ENCODE data around the gene GNB1L. TPM values are rescaled to one million over a fixed set of nuclear protein-coding genes. Genes with fewer than 3 reads are reported as not detected.

GNB1L gene
- total and polyA plus RNA-seq, 9 of the 15 experiments (the other 6 are each of a cell fraction or from before 2014, with no cell fraction given), result 0.56 to 50.5 (median 10.2) TPM

- TF ChIP-seq, protein P1, sequence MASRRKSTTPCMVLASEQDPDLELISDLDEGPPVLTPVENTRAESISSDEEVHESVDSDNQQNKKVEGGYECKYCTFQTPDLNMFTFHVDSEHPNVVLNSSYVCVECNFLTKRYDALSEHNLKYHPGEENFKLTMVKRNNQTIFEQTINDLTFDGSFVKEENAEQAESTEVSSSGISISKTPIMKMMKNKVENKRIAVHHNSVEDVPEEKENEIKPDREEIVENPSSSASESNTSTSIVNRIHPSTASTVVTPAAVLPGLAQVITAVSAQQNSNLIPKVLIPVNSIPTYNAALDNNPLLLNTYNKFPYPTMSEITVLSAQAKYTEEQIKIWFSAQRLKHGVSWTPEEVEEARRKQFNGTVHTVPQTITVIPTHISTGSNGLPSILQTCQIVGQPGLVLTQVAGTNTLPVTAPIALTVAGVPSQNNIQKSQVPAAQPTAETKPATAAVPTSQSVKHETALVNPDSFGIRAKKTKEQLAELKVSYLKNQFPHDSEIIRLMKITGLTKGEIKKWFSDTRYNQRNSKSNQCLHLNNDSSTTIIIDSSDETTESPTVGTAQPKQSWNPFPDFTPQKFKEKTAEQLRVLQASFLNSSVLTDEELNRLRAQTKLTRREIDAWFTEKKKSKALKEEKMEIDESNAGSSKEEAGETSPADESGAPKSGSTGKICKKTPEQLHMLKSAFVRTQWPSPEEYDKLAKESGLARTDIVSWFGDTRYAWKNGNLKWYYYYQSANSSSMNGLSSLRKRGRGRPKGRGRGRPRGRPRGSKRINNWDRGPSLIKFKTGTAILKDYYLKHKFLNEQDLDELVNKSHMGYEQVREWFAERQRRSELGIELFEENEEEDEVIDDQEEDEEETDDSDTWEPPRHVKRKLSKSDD (conservative IDR thresholded peaks at IDR 0.05; ENCODE audit: low read length), result no peak
- no peak for TF ChIP-seq BCL6 (CRISPR knock-in tag; IDR thresholded peaks at IDR 0.05)
- no peak for TF ChIP-seq ELK1 (CRISPR knock-in tag; IDR thresholded peaks at IDR 0.05)
- TF ChIP-seq ADNP (tag; IDR thresholded peaks at IDR 0.05), result no peak
- no peak for TF ChIP-seq VEZF1 (CRISPR knock-in tag; IDR thresholded peaks at IDR 0.05)
- TF ChIP-seq ZNF133 (CRISPR knock-in tag; IDR thresholded peaks at IDR 0.05), result no peak
- TF ChIP-seq HCFC1 (IDR thresholded peaks at IDR 0.05; ENCODE audit: low read depth, low read length), result no peak
- TF ChIP-seq DACH1 (IDR thresholded peaks at IDR 0.05; ENCODE audit: partially characterized antibody), result no peak
- TF ChIP-seq, protein P2, sequence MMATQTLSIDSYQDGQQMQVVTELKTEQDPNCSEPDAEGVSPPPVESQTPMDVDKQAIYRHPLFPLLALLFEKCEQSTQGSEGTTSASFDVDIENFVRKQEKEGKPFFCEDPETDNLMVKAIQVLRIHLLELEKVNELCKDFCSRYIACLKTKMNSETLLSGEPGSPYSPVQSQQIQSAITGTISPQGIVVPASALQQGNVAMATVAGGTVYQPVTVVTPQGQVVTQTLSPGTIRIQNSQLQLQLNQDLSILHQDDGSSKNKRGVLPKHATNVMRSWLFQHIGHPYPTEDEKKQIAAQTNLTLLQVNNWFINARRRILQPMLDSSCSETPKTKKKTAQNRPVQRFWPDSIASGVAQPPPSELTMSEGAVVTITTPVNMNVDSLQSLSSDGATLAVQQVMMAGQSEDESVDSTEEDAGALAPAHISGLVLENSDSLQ (IDR thresholded peaks at IDR 0.05), result no peak
- TF ChIP-seq POLR2AphosphoS2 (IDR thresholded peaks at IDR 0.05; ENCODE audit: low read length), result no peak
- TF ChIP-seq ZNF253 (CRISPR knock-in tag; conservative IDR thresholded peaks at IDR 0.05), result no peak
- no peak for TF ChIP-seq ZNF316 (IDR thresholded peaks at IDR 0.05)
- TF ChIP-seq MBD2 (IDR thresholded peaks at IDR 0.05; ENCODE audit: borderline replicate concordance, low read depth), result no peak
- TF ChIP-seq, protein P3, sequence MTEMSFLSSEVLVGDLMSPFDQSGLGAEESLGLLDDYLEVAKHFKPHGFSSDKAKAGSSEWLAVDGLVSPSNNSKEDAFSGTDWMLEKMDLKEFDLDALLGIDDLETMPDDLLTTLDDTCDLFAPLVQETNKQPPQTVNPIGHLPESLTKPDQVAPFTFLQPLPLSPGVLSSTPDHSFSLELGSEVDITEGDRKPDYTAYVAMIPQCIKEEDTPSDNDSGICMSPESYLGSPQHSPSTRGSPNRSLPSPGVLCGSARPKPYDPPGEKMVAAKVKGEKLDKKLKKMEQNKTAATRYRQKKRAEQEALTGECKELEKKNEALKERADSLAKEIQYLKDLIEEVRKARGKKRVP (CRISPR knock-in tag; IDR thresholded peaks at IDR 0.05), result peak; percentile 4; the same call in 1 of the 2 replicates
- no peak for TF ChIP-seq XRCC5 (IDR thresholded peaks at IDR 0.05; ENCODE audit: low read depth, low read length)
- TF ChIP-seq KLF16 (IDR thresholded peaks at IDR 0.05), result no peak
- no peak for TF ChIP-seq ZNF146 (CRISPR knock-in tag; IDR thresholded peaks at IDR 0.05; ENCODE audit: unreplicated experiment)
- TF ChIP-seq RBM14 (IDR thresholded peaks at IDR 0.05; ENCODE audit: borderline replicate concordance, insufficient read depth, low read depth, low read length), result 0 out of 2 replicates have a peak, but pooled peaks have one; percentile 59
- TF ChIP-seq HMGN3 (IDR thresholded peaks at IDR 0.05; ENCODE audit: borderline replicate concordance, extremely low read depth, insufficient read length, low read depth, low read length), result no peak
- TF ChIP-seq HDAC6 (IDR thresholded peaks at IDR 0.05; ENCODE audit: low read depth, low read length), result 0 out of 2 replicates have a peak, but pooled peaks have one; percentile 2
- no peak for TF ChIP-seq NR1H2 (CRISPR knock-in tag; IDR thresholded peaks at IDR 0.05)
- TF ChIP-seq ZBTB7A (IDR thresholded peaks at IDR 0.05; ENCODE audit: borderline replicate concordance, control insufficient read depth, low read depth, low read length), result no peak
Observed at GRCh38 chr22:19807161-19807913, 47.3 kb downstream of the GNB1L start (continued).
